Heart left ventricle (tissue), 16 donors: ENCODE measurements around the gene HPN. TPM values are rescaled to one million over a fixed set of nuclear protein-coding genes. Genes with fewer than 3 reads are reported as not detected.

Source experiments
- ATAC-seq, 4 donors: fragments of 200-7000 bp; cut with Tn5 transposase; one replicate each; pipeline ENCODE4 v1.9.1; 2020 to 2022; ENCODE audit warnings: moderate library complexity in 4 of 4, mild to moderate bottlenecking in 3 of 4, moderate number of reproducible peaks in 1 of 4
- DNase-seq, 5 donors: peaks; one replicate each; pipeline ENCODE4 v3.0.0-alpha.2; 2020
- H3K27ac ChIP-seq, 12 donors: fragments of 200-600 bp; sonication (generic) in 4 of 12; one replicate each; pipeline versions ENCODE4 v1.5.0 to v1.8.0; 2016 to 2022; ENCODE audit warnings: mild to moderate bottlenecking in 2 of 12
- H3K27me3 ChIP-seq, 9 donors: fragments of 200-600 bp; sonication (generic) in 2 of 9; one replicate each; pipeline versions ENCODE4 v1.5.1 to v1.8.0; 2016 to 2022; ENCODE audit warnings: mild to moderate bottlenecking in 3 of 9
- H3K36me3 ChIP-seq, 9 donors: fragments of 200-600 bp; sonication (generic) in 2 of 9; one replicate each; pipeline versions ENCODE4 v1.5.0 to v1.8.0; 2018 to 2022; ENCODE audit warnings: mild to moderate bottlenecking in 2 of 9
- H3K4me1 ChIP-seq, 12 donors: fragments of 200-600 bp; sonication (generic) in 4 of 12; one replicate each; pipeline versions ENCODE4 v1.5.0 to v1.8.0; 2016 to 2022; ENCODE audit warnings: mild to moderate bottlenecking in 3 of 12
- H3K4me3 ChIP-seq, 12 donors: fragments of 200-600 bp; sonication (generic) in 4 of 12; one replicate each; pipeline versions ENCODE4 v1.5.0 to v1.8.0; 2017 to 2022; ENCODE audit warnings: mild to moderate bottlenecking in 9 of 12, moderate library complexity in 4 of 12
- H3K9me3 ChIP-seq, 12 donors: fragments of 200-600 bp; sonication (generic) in 4 of 12; one replicate each; pipeline versions ENCODE4 v1.5.0 to v1.8.0; 2016 to 2022; ENCODE audit warnings: mild to moderate bottlenecking in 1 of 12
- POLR2A ChIP-seq, 2 donors: fragments of 450-650 bp; IDR thresholded peaks; one replicate each; pipeline ENCODE4 v1.6.1; 2017; ENCODE audit warnings: antibody characterized with exemption in 2 of 2, mild to moderate bottlenecking in 2 of 2, moderate library complexity in 2 of 2
- WGBS, 4 donors: extraction: QIAGEN DNeasy Blood & Tissue Kit in 2 of 4; methylation state at CpG; one replicate each; pipeline versions ENCODE4 v1.1.5 to v1.1.7; 2013 to 2018; 5-methylcytosine and 5-hydroxymethylcytosine counted together
- intact Hi-C, 10 donors: fragments of 100-400 bp; cut with DNase I; formaldehyde crosslinking; loops; one replicate each; pipeline versions ENCODE4 v1.11.1 to v1.14.2; 2022
- polyA plus RNA-seq, 2 donors: library from polyadenylated mRNA; stranded (reverse); fragments of 200-250 nt; gene quantifications; one replicate each; pipeline ENCODE4 v1.2.3, GENCODE V29; 2013
- total RNA-seq, 9 donors: library from RNA; depleted of rRNA in 2 of 9; stranded (reverse); fragments of >200 nt in 2 of 9; fragmentation: NEBNext Ultra II Directional in 3 of 9; extraction: Animal tissue kit (Norgen Biotek cat#: 25700) in 3 of 9; gene quantifications; one replicate each; pipeline versions ENCODE4 v1.1.0 to v1.2.4, GENCODE V29; 2016 to 2023
- TF ChIP-seq, protein P1 (sequence below), 12 donors: fragments of 200-600 bp; sonication (generic) in 4 of 12; IDR thresholded peaks; one replicate each; pipeline versions ENCODE4 v1.5.0 to v1.8.0; 2018 to 2022; ENCODE audit warnings: antibody characterized with exemption in 12 of 12, mild to moderate bottlenecking in 5 of 12
- donor health status: ischemic (EF 13 %, LVEDD 7.1; RV severe dilation, severe dysfunction).
- donor health status: healthy with polysubstance abuse.
- donor health status: DM: no; HTN: yes; CAD: no.
- donor health status: DM: no; HTN: no; CAD: no.
- donor health status: ischemic (EF 25% LVEDD 6.9; RV normal size, moderate dysfunction).
- donor health status: ischemic (EF 25% LVEDD 5.7; RV mildly dilated, moderate dysfunction).
- donor health status: healthy.
- donor health status: DM: yes; HTN: yes; CAD: no.
- donor health status: ischemic (EF 35%, LVEDD 5.7; RV mildly dilated, moderate dysfunction).
- donor health status: nonischemic (EF 11% LVEDD 7.7; RV severe dilation, severe dysfunction).
- donor health status: DM: yes; HTN: yes; CAD: no.
- donor health status: PGD.
- donor health status: ischemic (EF 29% LVEDD 5.4; RV normal size, mild dysfunction).
- donor health status: nonischemic (EF 23%, LVEDD 6.1; RV moderate dilation, normal function).

The HPN gene
- total and polyA plus RNA-seq, 11 donors: 0.80 to 13.4 (median 3.2) TPM

DNA sequence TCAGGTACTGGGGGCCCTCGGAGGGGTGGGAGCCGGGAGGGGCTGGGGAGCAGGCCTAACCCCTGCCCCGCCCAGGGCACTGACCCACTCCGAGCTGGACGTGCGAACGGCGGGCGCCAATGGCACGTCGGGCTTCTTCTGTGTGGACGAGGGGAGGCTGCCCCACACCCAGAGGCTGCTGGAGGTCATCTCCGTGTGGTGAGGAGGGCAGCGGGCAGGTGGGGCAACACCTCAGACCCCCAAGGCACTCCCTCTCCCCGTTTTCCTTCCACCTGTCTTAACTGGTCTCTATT lies 18.2 kb downstream of the HPN start:
- peaks cover 0 to 7% (median 0%) of the 10 kb centered on the region in 9 donors for H3K27me3 ChIP-seq
- DNase-seq: no peak
- intact Hi-C loops: loop anchor here in 3 of 10 donors (10.0 kb wide), 1 partner anchor 75 kb away; the partner anchor contains the start of genes FXYD1 (in 3 of the 3) and LGI4 (in 3 of the 3)
- no peak overlapping the region for H3K4me3 ChIP-seq
- WGBS, 4 donors: 75 to 89% (median 84%) methylated on average over 13 to 15 of the region's 15 CpGs
- no peaks in the 10 kb centered on the region for H3K9me3 ChIP-seq
- peak in 1 of 4 donors; percentile 35 for ATAC-seq
- TF ChIP-seq, protein P1, sequence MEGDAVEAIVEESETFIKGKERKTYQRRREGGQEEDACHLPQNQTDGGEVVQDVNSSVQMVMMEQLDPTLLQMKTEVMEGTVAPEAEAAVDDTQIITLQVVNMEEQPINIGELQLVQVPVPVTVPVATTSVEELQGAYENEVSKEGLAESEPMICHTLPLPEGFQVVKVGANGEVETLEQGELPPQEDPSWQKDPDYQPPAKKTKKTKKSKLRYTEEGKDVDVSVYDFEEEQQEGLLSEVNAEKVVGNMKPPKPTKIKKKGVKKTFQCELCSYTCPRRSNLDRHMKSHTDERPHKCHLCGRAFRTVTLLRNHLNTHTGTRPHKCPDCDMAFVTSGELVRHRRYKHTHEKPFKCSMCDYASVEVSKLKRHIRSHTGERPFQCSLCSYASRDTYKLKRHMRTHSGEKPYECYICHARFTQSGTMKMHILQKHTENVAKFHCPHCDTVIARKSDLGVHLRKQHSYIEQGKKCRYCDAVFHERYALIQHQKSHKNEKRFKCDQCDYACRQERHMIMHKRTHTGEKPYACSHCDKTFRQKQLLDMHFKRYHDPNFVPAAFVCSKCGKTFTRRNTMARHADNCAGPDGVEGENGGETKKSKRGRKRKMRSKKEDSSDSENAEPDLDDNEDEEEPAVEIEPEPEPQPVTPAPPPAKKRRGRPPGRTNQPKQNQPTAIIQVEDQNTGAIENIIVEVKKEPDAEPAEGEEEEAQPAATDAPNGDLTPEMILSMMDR (IDR thresholded peaks at IDR 0.05): no peak
- TF ChIP-seq POLR2A (IDR thresholded peaks at IDR 0.05): no peak
- no peaks in the 10 kb centered on the region for H3K4me1 ChIP-seq
- H3K27ac ChIP-seq: no peak overlapping the region
- no peaks in the 10 kb centered on the region for H3K36me3 ChIP-seq

DNA sequence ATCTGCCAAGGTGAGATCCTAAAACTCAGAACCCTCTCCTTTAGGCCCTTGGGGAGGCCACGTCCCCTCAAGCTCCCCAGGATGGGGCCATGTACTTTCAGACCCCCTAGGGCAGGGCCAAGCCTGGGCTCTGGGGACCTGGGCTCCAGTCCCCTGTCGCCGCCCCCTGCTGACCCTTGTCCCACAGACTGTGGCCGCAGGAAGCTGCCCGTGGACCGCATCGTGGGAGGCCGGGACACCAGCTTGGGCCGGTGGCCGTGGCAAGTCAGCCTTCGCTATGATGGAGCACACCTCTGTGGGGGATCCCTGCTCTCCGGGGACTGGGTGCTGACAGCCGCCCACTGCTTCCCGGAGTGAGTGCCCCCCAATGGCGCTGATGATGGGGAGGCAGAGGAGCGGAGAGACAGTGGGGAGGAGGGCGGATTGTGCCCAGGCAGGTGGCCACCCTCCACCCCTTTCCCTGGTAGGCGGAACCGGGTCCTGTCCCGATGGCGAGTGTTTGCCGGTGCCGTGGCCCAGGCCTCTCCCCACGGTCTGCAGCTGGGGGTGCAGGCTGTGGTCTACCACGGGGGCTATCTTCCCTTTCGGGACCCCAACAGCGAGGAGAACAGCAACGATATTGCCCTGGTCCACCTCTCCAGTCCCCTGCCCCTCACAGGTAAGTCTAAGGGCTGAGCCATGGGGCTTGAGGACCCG lies 18.8 kb downstream of the HPN start:
- TF ChIP-seq, protein P1 (IDR thresholded peaks at IDR 0.05): no peak
- no peak for TF ChIP-seq POLR2A (IDR thresholded peaks at IDR 0.05)
- no peaks in the 10 kb centered on the region for H3K4me1 ChIP-seq
- peaks cover 0 to 7% (median 0%) of the 10 kb centered on the region in 9 donors for H3K27me3 ChIP-seq
- peak in 1 of 5 donors; percentile 56 for DNase-seq
- no peaks in the 10 kb centered on the region for H3K9me3 ChIP-seq
- peak in 1 of 4 donors; percentile 24 for ATAC-seq
- no peak overlapping the region for H3K27ac ChIP-seq
- H3K4me3 ChIP-seq: no peak overlapping the region
- H3K36me3 ChIP-seq: no peaks in the 10 kb centered on the region
- WGBS, 4 donors: 87 to 91% (median 89%) methylated on average over 14 to 29 of the region's 29 CpGs
- intact Hi-C loops: loop anchor here in 3 of 10 donors (10.0 kb wide), 1 partner anchor 74 kb away; the partner anchor contains the start of genes FXYD1 (in 3 of the 3) and LGI4 (in 3 of the 3)

- Histone ChIP-seq H3K36me3 (no peaks in the 10 kb centered on the region), H3K27me3 (peaks cover 0 to under 1% (median 0%) of the 10 kb centered on the region in 9 donors), H3K27ac (no peak overlapping the region), H3K4me3 (no peak overlapping the region), H3K4me1 (no peaks in the 10 kb centered on the region), H3K9me3 (peaks cover 0 to 3% (median 0%) of the 10 kb centered on the region in 12 donors)
- intact Hi-C loops: loop anchor here in 3 of 10 donors (10.0 kb wide), 1 partner anchor 73 kb away; the partner anchor contains the start of genes FXYD1 (in 3 of the 3) and LGI4 (in 3 of the 3)
- 63 to 72% (median 66%) methylated on average over 7 of the region's 7 CpGs for WGBS, 4 donors
- DNase-seq: peak in 1 of 5 donors; percentile 28
- no peak for ATAC-seq
- no peak for TF ChIP-seq POLR2A (IDR thresholded peaks at IDR 0.05)
- TF ChIP-seq, protein P1 (IDR thresholded peaks at IDR 0.05): no peak
Measured at GRCh38 chr19:35061583-35062373, 20.3 kb downstream of the HPN start.

DNA sequence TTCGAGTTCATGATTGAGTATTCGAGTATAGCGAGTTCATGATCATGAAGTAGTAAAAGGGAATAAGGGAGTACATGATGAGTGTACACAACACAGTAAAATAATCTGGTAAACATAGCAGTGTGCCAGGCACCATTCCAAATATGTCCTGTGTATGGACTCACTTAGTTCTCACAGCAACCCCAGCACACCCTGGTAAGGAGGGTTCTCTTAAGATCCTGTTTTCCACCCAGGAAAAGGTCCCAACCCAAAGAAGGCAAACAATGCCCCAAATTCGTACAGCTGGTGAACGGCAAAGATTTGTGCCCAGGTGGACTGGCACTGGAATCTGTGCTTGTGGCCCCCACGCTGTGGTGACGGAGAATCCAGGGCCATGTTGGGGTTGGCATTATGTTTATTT lies 21.4 kb downstream of the HPN start:
- Histone ChIP-seq H3K4me1 (peaks cover 0 to 5% (median 0%) of the 10 kb centered on the region in 12 donors), H3K27ac (no peak overlapping the region), H3K36me3 (no peaks in the 10 kb centered on the region), H3K27me3 (no peaks in the 10 kb centered on the region), H3K9me3 (peaks cover 0 to 3% (median 0%) of the 10 kb centered on the region in 12 donors), H3K4me3 (no peak overlapping the region)
- TF ChIP-seq, protein P1 (IDR thresholded peaks at IDR 0.05): no peak
- no peak for TF ChIP-seq POLR2A (IDR thresholded peaks at IDR 0.05)
- no peak for ATAC-seq
- DNase-seq: no peak
- intact Hi-C loops: loop anchor here in 3 of 10 donors (10.0 kb wide), 1 partner anchor 72 kb away; the partner anchor contains the start of genes FXYD1 (in 3 of the 3) and LGI4 (in 3 of the 3)
- 85 to 93% (median 87%) methylated on average over 7 of the region's 7 CpGs for WGBS, 4 donors
